SH-SY5Y (cell line): Measurements from ENCODE around the gene SEC62.

Source experiments
- GATA2 ChIP-seq: IDR thresholded peaks from 2 replicates; pipeline ENCODE4 v1.6.1; 2011; ENCODE audit warnings: mild to moderate bottlenecking, low read depth, low read length
- GATA3 ChIP-seq: IDR thresholded peaks from 2 replicates; pipeline ENCODE4 v1.6.1; 2011; ENCODE audit warnings: low read depth, mild to moderate bottlenecking, low read length, moderate library complexity

- TF ChIP-seq GATA2, result no peak
- no peak for TF ChIP-seq GATA3
These were observed 4.9 kb downstream of the SEC62 start for GRCh38 chr3:169971522-169971921.
